Spleen (tissue), 11 donors: ENCODE data around the gene NHERF2. TPM values are rescaled to one million over a fixed set of nuclear protein-coding genes. Genes with fewer than 3 reads are reported as not detected.

Source experiments
- DNase-seq: peaks from one replicate; pipeline ENCODE4 v3.0.0-alpha.2; 2020
- H3K27ac ChIP-seq, 8 donors: fragments of 200-600 bp; sonication (generic) in 7 of 8; 1 replicate in 4 of 8; 2 replicates in 4 of 8; pipeline versions ENCODE4 v1.5.0 to v1.8.0; 2016 to 2021; ENCODE audit warnings: inconsistent platforms in 4 of 8, mild to moderate bottlenecking in 4 of 8, moderate library complexity in 1 of 8
- H3K27me3 ChIP-seq, 7 donors: fragments of 200-600 bp; sonication (generic) in 6 of 7; replicated peaks in 1 of 7; 1 replicate in 4 of 7; 2 replicates in 3 of 7; pipeline versions ENCODE4 v1.5.0 to v1.8.0; 2016 to 2021; ENCODE audit warnings: inconsistent platforms in 3 of 7, mild to moderate bottlenecking in 1 of 7
- H3K36me3 ChIP-seq, 6 donors: fragments of 200-600 bp; sonication (generic) in 5 of 6; 1 replicate in 4 of 6; 2 replicates in 2 of 6; pipeline versions ENCODE4 v1.5.0 to v1.8.0; 2016 to 2021; ENCODE audit warnings: inconsistent platforms in 2 of 6
- H3K4me1 ChIP-seq, 6 donors: fragments of 200-600 bp; sonication (generic) in 5 of 6; 1 replicate in 3 of 6; 2 replicates in 3 of 6; pipeline versions ENCODE4 v1.5.0 to v1.8.0; 2016 to 2021; ENCODE audit warnings: inconsistent platforms in 3 of 6
- H3K4me3 ChIP-seq, 8 donors: fragments of 200-600 bp; sonication (generic) in 7 of 8; 1 replicate in 4 of 8; 2 replicates in 4 of 8; pipeline versions ENCODE4 v1.5.0 to v1.8.0; 2016 to 2021; ENCODE audit warnings: inconsistent platforms in 4 of 8, mild to moderate bottlenecking in 4 of 8, moderate library complexity in 2 of 8
- H3K9me3 ChIP-seq, 8 donors: fragments of 200-600 bp; sonication (generic) in 7 of 8; 1 replicate in 4 of 8; 2 replicates in 4 of 8; pipeline versions ENCODE4 v1.5.0 to v1.8.0; 2016 to 2021; ENCODE audit warnings: inconsistent platforms in 4 of 8
- POLR2A ChIP-seq, 3 donors: fragments of 450-650 bp; IDR thresholded peaks; one replicate each; pipeline ENCODE4 v1.5.1; 2017; ENCODE audit warnings: antibody characterized with exemption in 3 of 3, mild to moderate bottlenecking in 1 of 3
- POLR2AphosphoS5 ChIP-seq, 3 donors: sonication (generic); formaldehyde crosslinking; IDR thresholded peaks; one replicate each; pipeline ENCODE4 v1.5.1; 2017; ENCODE audit warnings: antibody characterized with exemption in 3 of 3
- WGBS, 5 donors: extraction: QIAGEN DNeasy Blood & Tissue Kit in 3 of 5; methylation state at CpG; one replicate each; pipeline versions ENCODE4 v1.1.5 to v1.1.7; 2013 to 2018; 5-methylcytosine and 5-hydroxymethylcytosine counted together
- intact Hi-C: fragments of 100-400 bp; cut with DNase I; formaldehyde crosslinking; loops from one replicate; pipeline ENCODE4 v1.15.0; 2023; ENCODE audit warnings: low total_unique reads
- polyA plus RNA-seq, 3 donors: library from polyadenylated mRNA; stranded (reverse); fragments of 200-250 nt; gene quantifications; one replicate each; pipeline ENCODE4 v1.2.1, GENCODE V29; 2013
- total RNA-seq, 7 donors: library from RNA; depleted of rRNA in 3 of 7; stranded (reverse); fragments of >200 nt in 3 of 7; fragmentation: NEBNext Ultra II Directional in 4 of 7; extraction: Animal tissue kit (Norgen Biotek cat#: 25700) in 4 of 7; gene quantifications; one replicate each; pipeline versions ENCODE4 v1.1.0 to v1.2.1, GENCODE V29; 2016 to 2021
- TF ChIP-seq, protein P1 (sequence below), 11 experiments: fragments of 200-600 bp in 7 of 11; fragments of 450-650 bp in 4 of 11; sonication (generic) in 4 of 11; IDR thresholded peaks in 8 of 11; conservative IDR thresholded peaks in 3 of 11; 1 replicate in 7 of 11; 2 replicates in 4 of 11; pipeline versions ENCODE4 v1.4.0 to v1.8.0; 2016 to 2021; ENCODE audit warnings: antibody characterized with exemption in 11 of 11, inconsistent platforms in 4 of 11, mild to moderate bottlenecking in 1 of 11
- donor health status: healthy with polysubstance abuse.
- donor health status: DM: no; HTN: no; CAD: no; lungs with moderate emphysema.
- donor health status: DM: no; HTN: no; CAD: no.
- donor health status: Bipolar disorder and iron deficiency.
- donor health status: healthy.
- donor health status: DM: no; HTN: no; CAD: no.
- donor health status: DM: yes; HTN: yes; CAD: no.

NHERF2 gene
- total and polyA plus RNA-seq, 10 donors, result 62.4 to 218 (median 112) TPM

DNA sequence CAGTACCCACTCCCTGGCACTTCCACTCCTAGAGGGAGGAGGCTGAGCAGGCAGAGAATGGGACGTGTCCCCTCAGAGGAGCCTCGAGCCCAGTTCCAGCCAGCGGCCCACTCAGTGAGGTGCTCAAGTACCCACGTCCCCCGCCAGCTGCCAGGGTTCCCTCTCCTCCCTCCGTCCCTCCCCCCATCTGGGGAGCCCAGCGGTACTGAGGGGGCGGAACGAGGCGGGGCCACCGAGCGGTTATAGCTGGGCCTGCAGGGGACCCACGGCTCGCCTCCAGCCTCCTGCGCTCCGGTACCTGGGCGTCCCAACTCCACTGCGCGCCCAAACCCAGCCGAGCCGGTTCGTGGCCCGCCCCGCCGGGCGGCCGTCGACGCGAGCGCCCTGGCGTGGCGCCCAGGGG lies 7.2 kb upstream of the NHERF2 start, which contains the start of gene NPW:
NPW (plus strand) TSS at position 268 of the 403 bp plus-strand sequence.
- peak; percentile 74 for DNase-seq
- intact Hi-C loops, result no loop called here
- H3K27ac ChIP-seq, result no peak within 1 kb of the TSS
- TF ChIP-seq, protein P1, sequence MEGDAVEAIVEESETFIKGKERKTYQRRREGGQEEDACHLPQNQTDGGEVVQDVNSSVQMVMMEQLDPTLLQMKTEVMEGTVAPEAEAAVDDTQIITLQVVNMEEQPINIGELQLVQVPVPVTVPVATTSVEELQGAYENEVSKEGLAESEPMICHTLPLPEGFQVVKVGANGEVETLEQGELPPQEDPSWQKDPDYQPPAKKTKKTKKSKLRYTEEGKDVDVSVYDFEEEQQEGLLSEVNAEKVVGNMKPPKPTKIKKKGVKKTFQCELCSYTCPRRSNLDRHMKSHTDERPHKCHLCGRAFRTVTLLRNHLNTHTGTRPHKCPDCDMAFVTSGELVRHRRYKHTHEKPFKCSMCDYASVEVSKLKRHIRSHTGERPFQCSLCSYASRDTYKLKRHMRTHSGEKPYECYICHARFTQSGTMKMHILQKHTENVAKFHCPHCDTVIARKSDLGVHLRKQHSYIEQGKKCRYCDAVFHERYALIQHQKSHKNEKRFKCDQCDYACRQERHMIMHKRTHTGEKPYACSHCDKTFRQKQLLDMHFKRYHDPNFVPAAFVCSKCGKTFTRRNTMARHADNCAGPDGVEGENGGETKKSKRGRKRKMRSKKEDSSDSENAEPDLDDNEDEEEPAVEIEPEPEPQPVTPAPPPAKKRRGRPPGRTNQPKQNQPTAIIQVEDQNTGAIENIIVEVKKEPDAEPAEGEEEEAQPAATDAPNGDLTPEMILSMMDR (IDR thresholded peaks at IDR 0.05 in 8 of 11, conservative IDR thresholded peaks at IDR 0.05 in 3 of 11), result no peak
- no peak for TF ChIP-seq POLR2A (IDR thresholded peaks at IDR 0.05)
- TF ChIP-seq POLR2AphosphoS5 (IDR thresholded peaks at IDR 0.05), result no peak
- 1 to 14% (median 3%) methylated on average over 5 to 33 of the region's 33 CpGs for WGBS, 5 donors
- peak within 1 kb of the TSS in 6 of 8 donors; percentile 8 to 50 (median 13) for H3K4me3 ChIP-seq
- H3K4me1 ChIP-seq, result peaks cover 26 to 44% (median 36%) of the 10 kb centered on the region in 6 donors
- H3K27me3 ChIP-seq, result peaks cover 0 to 64% (median 32%) of the 10 kb centered on the region in 7 donors
- H3K36me3 ChIP-seq, result no peaks in the 10 kb centered on the region
- no peaks in the 10 kb centered on the region for H3K9me3 ChIP-seq

DNA sequence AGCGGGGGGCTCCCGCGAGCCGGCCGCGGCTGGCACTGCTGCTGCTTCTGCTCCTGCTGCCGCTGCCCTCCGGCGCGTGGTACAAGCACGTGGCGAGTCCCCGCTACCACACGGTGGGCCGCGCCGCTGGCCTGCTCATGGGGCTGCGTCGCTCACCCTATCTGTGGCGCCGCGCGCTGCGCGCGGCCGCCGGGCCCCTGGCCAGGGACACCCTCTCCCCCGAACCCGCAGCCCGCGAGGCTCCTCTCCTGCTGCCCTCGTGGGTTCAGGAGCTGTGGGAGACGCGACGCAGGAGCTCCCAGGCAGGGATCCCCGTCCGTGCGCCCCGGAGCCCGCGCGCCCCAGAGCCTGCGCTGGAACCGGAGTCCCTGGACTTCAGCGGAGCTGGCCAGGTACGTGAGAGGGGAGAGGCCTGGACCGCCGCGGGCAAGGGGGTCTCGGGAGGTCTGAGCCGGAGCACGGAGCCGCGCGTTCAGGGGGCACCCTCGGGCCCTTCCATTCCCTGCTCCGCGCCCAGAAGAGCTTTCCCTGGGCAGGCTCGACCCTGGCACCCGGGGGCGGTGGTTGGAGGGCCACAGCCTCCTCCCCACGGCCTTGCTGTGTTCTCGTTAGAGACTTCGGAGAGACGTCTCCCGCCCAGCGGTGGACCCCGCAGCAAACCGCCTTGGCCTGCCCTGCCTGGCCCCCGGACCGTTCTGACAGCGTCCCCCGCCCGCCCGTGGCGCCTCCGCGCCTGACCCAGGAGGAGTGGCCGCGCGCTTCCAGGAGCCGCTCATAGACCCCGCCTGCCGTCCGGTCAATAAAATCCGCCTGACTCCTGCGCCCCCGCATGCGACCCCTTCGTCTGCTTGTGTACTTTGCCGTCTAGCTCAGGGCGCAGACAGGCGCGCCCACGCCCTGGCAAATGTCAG lies 6.5 kb upstream of the NHERF2 start:
- no peak overlapping the region for H3K27ac ChIP-seq
- H3K27me3 ChIP-seq, result peaks cover 0 to 70% (median 32%) of the 10 kb centered on the region in 7 donors
- 0 to 3% (median 2%) methylated on average over 8 to 96 of the region's 96 CpGs for WGBS, 5 donors
- peak overlapping the region in 6 of 8 donors; percentile 8 to 50 (median 13) for H3K4me3 ChIP-seq
- peak; percentile 74 for DNase-seq
- intact Hi-C loops, result no loop called here
- H3K36me3 ChIP-seq, result no peaks in the 10 kb centered on the region
- H3K9me3 ChIP-seq, result no peaks in the 10 kb centered on the region
- H3K4me1 ChIP-seq, result peaks cover 27 to 50% (median 40%) of the 10 kb centered on the region in 6 donors
- TF ChIP-seq POLR2AphosphoS5 (IDR thresholded peaks at IDR 0.05), result no peak

GRCh38 chr16:2022723-2023091 lies 4.0 kb upstream of the NHERF2 start:
- WGBS, 5 donors, result 1 to 3% (median 3%) methylated on average over 9 to 14 of the region's 14 CpGs
- intact Hi-C loops, result no loop called here
- no peaks in the 10 kb centered on the region for H3K9me3 ChIP-seq
- peaks cover 27 to 73% (median 58%) of the 10 kb centered on the region in 6 donors for H3K4me1 ChIP-seq
- H3K36me3 ChIP-seq, result no peaks in the 10 kb centered on the region
- TF ChIP-seq, protein P1 (IDR thresholded peaks at IDR 0.05 in 8 of 11, conservative IDR thresholded peaks at IDR 0.05 in 3 of 11), result no peak
- TF ChIP-seq POLR2AphosphoS5 (IDR thresholded peaks at IDR 0.05), result no peak
- TF ChIP-seq POLR2A (IDR thresholded peaks at IDR 0.05), result no peak
- peak overlapping the region in 6 of 8 donors; percentile 68 to 88 (median 86) for H3K27ac ChIP-seq
- H3K4me3 ChIP-seq, result peak overlapping the region in 5 of 8 donors; percentile 21 to 64 (median 28)
- DNase-seq, result no peak
- peaks cover 0 to 84% (median 39%) of the 10 kb centered on the region in 7 donors for H3K27me3 ChIP-seq

- intact Hi-C loops, result no loop called here
- peak overlapping the region in 7 of 8 donors; percentile 21 to 64 (median 25) for H3K4me3 ChIP-seq
- H3K9me3 ChIP-seq, result no peaks in the 10 kb centered on the region
- peaks cover 27 to 79% (median 64%) of the 10 kb centered on the region in 6 donors for H3K4me1 ChIP-seq
- peak; percentile 99 for DNase-seq
- peak overlapping the region; percentile 62 to 88 (median 84) for H3K27ac ChIP-seq
- TF ChIP-seq, protein P1 (IDR thresholded peaks at IDR 0.05 in 8 of 11, conservative IDR thresholded peaks at IDR 0.05 in 3 of 11), result peak; percentile 98 to 100 (median 99)
- TF ChIP-seq POLR2A (IDR thresholded peaks at IDR 0.05) (peak in 1 of 3 donors; percentile 44), POLR2AphosphoS5 (IDR thresholded peaks at IDR 0.05) (peak; percentile 79 to 90 (median 88))
- WGBS, 5 donors, result 4 to 17% (median 11%) methylated on average over 15 to 53 of the region's 53 CpGs
- no peaks in the 10 kb centered on the region for H3K36me3 ChIP-seq
- H3K27me3 ChIP-seq, result peaks cover 0 to 80% (median 39%) of the 10 kb centered on the region in 7 donors
Measured at GRCh38 chr16:2023092-2024031, 3.3 kb upstream of the NHERF2 start.
